ENCODE measurements around the gene ZNF831.

Gene ZNF831

DNA sequence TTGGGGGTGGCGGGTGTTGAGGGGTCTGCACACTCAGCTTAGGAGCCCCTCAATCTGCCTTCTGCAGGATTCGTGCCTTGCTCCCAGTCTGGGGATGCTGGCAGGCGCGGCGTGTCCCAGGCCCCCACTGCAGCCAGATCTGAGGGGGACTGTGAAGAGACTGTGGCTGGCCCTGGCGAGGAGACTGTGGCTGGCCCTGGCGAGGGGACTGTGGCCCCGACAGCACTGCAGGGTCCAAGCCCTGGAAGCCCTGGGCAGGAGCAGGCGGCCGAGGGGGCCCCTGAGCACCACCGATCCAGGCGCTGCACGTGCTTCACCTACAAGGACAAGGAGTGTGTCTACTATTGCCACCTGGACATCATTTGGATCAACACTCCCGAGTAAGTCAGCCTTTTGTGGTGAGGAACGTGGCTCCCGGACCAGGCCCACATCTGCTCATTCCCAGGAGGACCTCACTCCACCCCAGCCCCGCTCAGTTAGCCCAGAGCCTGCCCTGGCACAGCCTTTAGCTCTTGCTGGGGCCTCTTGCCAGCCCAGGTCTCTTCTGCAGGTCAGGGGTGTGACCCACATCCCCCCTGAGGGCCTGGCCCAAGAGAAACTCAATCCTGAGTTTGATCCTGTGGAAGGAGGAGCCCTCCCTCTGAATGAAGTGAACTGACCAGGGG lies 137.9 kb downstream of the ZNF831 start:
- no peak overlapping the region for H3K4me3 ChIP-seq (ENCODE audit: low read length)
- no peak for DNase-seq (ENCODE audit: low read depth)
- TF ChIP-seq, protein P1, sequence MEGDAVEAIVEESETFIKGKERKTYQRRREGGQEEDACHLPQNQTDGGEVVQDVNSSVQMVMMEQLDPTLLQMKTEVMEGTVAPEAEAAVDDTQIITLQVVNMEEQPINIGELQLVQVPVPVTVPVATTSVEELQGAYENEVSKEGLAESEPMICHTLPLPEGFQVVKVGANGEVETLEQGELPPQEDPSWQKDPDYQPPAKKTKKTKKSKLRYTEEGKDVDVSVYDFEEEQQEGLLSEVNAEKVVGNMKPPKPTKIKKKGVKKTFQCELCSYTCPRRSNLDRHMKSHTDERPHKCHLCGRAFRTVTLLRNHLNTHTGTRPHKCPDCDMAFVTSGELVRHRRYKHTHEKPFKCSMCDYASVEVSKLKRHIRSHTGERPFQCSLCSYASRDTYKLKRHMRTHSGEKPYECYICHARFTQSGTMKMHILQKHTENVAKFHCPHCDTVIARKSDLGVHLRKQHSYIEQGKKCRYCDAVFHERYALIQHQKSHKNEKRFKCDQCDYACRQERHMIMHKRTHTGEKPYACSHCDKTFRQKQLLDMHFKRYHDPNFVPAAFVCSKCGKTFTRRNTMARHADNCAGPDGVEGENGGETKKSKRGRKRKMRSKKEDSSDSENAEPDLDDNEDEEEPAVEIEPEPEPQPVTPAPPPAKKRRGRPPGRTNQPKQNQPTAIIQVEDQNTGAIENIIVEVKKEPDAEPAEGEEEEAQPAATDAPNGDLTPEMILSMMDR (conservative IDR thresholded peaks at IDR 0.05; ENCODE audit: low read length) = no peak

DNA sequence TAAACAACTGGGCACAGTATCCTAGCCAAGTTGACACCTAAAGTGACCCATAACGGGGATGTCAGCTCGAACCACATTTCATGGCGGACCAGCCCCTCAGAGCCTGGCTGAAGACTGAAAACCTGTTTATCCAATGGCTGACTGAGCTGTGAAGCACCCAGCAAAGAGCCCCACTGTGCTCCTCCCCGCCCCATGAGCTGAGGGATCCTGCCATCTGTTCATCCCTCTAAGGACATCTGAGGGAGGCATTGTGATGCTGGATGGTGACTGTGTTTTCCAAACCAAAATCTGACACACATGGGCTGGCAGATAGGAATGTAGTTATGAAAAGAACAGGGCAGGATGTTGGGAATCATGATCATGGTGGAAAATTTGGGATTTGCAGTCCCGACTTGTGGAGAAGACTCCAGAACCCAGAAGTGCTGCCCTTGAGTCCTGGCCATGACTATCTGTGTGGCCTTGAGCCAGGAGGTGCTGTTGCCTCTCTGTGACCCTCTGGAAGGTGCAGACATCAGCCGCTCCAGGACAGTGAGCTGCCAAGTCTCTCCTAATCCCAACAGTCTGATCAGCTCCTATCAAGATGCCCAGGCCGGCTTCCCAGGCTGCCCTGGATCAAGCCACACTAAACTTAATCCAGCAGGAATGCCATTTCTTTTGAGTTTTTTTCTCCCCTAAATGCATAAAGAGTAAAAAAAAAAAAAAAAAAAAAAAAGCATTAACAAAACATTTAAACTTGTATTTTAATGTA lies 142.5 kb downstream of the ZNF831 start:
- DNase-seq (ENCODE audit: low read depth) = no peak
- TF ChIP-seq, protein P1 (conservative IDR thresholded peaks at IDR 0.05; ENCODE audit: low read length) = no peak
- no peak overlapping the region for H3K4me3 ChIP-seq (ENCODE audit: low read length)

DNA sequence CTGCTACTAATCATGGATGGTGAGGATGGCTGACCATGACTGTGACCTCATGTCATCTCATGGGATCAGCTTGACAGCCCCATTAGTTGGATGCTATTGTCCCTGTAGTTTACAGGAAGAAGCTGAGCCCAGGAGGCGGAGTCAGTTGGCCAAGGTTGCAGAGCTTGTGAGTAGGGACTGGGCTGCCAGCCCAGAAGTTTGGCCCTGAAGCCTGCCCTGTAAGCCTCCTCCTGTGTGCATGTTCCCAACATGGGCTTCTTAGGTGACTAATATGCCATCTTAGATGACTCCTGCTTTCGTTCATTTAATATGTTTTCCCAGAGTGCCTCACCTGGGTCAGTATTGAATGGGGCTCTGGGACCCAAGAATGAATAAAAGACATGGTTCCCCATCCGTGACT lies 143.6 kb downstream of the ZNF831 start:
- no peak overlapping the region for H3K4me3 ChIP-seq (ENCODE audit: low read length)
- no peak for DNase-seq (ENCODE audit: low read depth)
- TF ChIP-seq, protein P1 (conservative IDR thresholded peaks at IDR 0.05; ENCODE audit: low read length) = no peak

All from AG10803 (cell line).